Activated CD4-positive, alpha-beta T cell treated with anti-CD3 and anti-CD28 coated beads, Interleukin-2, Interleukin-4, amounts not matched to agents 100 ng/mL and 50 ng/mL, durations not matched to agents 16 hours and 8 hours (primary cell): ENCODE measurements around the gene OR8B3.

Experiments
- DNase-seq: peaks from one replicate; pipeline ENCODE4 v3.0.0-alpha.2; 2020; ENCODE audit warnings: low spot score

OR8B3 gene

DNA sequence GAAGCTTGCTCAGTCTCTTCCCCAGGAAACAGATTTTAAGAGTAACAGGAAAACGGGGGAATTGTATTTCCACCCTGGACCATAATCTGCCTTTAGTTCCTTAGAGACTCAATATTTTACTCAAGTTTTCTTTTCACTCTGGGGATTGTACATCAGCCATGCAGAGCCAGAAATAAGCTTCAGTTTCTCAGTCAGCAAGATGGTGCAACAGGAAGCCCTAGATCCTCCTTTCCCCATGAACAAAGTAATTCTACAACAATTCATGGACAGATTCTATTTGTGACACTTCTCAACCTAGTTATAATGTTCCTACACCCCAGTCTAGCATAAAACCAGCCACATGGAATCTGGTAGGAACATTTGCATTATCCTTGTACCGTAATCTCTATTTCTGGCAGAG, 39.3 kb downstream of the OR8B3 start:
- DNase-seq: no peak

DNA sequence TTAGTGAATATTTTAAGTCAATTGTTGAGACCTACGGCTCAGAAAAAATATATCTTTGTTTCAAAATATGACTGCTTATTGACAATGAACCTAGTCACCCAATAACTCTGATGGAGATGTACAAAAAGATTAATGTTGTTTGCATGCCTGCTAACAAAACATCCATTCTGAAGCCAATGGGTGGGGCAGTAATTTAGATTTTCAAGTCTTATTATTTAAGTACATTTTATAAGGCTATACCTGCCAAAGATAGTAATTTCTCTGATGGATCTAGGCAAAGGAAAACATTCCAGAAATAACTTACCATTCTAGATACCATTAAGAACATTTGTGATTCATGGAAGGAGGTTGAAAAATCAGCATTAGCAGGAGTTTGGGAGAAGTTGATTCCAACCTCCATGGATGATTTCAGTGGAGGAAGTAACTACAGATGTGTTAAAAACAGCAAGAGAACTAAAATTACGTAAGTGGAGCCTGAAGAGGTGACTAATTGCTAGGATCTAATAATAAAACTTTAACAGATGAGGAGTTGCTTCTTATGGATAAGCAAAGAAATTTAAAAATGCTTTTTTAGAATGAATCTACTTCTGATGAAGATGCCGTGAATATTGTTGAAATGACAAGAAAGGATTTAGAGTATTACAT, 52.4 kb downstream of the OR8B3 start:
- DNase-seq: no peak
